Measurements from ENCODE around the gene LIN37.

The LIN37 gene

GRCh38 chr19:35732540-35733179, 15.7 kb upstream of the LIN37 start:
- Histone ChIP-seq H3K9ac (ENCODE audit: low read length) (no peak overlapping the region), H3K36me3 (ENCODE audit: control insufficient read depth, insufficient read depth, low read length) (peaks cover 49% of the 10 kb centered on the region), H3K4me1 (ENCODE audit: control insufficient read depth, insufficient read depth, low read length) (no peaks in the 10 kb centered on the region), H3K4me3 (ENCODE audit: low read length) (no peak overlapping the region), H3K27ac (ENCODE audit: low read depth, low read length) (no peak overlapping the region), H3K27me3 (ENCODE audit: control insufficient read depth, insufficient read depth, low read length) (no peaks in the 10 kb centered on the region)

GRCh38 chr19:35733180-35734125, 14.9 kb upstream of the LIN37 start:
- Histone ChIP-seq H3K36me3 (ENCODE audit: control insufficient read depth, insufficient read depth, low read length) (peaks cover 50% of the 10 kb centered on the region), H3K4me3 (ENCODE audit: low read length) (no peak overlapping the region), H3K27me3 (ENCODE audit: control insufficient read depth, insufficient read depth, low read length) (no peaks in the 10 kb centered on the region), H3K9ac (ENCODE audit: low read length) (no peak overlapping the region), H3K27ac (ENCODE audit: low read depth, low read length) (no peak overlapping the region), H3K4me1 (ENCODE audit: control insufficient read depth, insufficient read depth, low read length) (no peaks in the 10 kb centered on the region)

GRCh38 chr19:35734273-35734672, 14.1 kb upstream of the LIN37 start:
- Histone ChIP-seq H3K4me3 (ENCODE audit: low read length) (no peak overlapping the region), H3K4me1 (ENCODE audit: control insufficient read depth, insufficient read depth, low read length) (no peaks in the 10 kb centered on the region), H3K27ac (ENCODE audit: low read depth, low read length) (no peak overlapping the region), H3K9ac (ENCODE audit: low read length) (no peak overlapping the region), H3K36me3 (ENCODE audit: control insufficient read depth, insufficient read depth, low read length) (peaks cover 48% of the 10 kb centered on the region), H3K27me3 (ENCODE audit: control insufficient read depth, insufficient read depth, low read length) (no peaks in the 10 kb centered on the region)

GRCh38 chr19:35734889-35735288, 13.5 kb upstream of the LIN37 start:
- no peaks in the 10 kb centered on the region for H3K27me3 ChIP-seq (ENCODE audit: control insufficient read depth, insufficient read depth, low read length)
- no peak overlapping the region for H3K9ac ChIP-seq (ENCODE audit: low read length)
- H3K36me3 ChIP-seq (ENCODE audit: control insufficient read depth, insufficient read depth, low read length): peaks cover 45% of the 10 kb centered on the region
- no peaks in the 10 kb centered on the region for H3K4me1 ChIP-seq (ENCODE audit: control insufficient read depth, insufficient read depth, low read length)
- H3K4me3 ChIP-seq (ENCODE audit: low read length): no peak overlapping the region
- H3K27ac ChIP-seq (ENCODE audit: low read depth, low read length): no peak overlapping the region

- H3K27ac ChIP-seq (ENCODE audit: low read depth, low read length): no peak overlapping the region
- no peak overlapping the region for H3K4me3 ChIP-seq (ENCODE audit: low read length)
- H3K9ac ChIP-seq (ENCODE audit: low read length): no peak overlapping the region
- peaks cover 2% of the 10 kb centered on the region for H3K4me1 ChIP-seq (ENCODE audit: control insufficient read depth, insufficient read depth, low read length)
- no peaks in the 10 kb centered on the region for H3K27me3 ChIP-seq (ENCODE audit: control insufficient read depth, insufficient read depth, low read length)
- H3K36me3 ChIP-seq (ENCODE audit: control insufficient read depth, insufficient read depth, low read length): peaks cover 32% of the 10 kb centered on the region
These were observed 11.2 kb upstream of the LIN37 start for GRCh38 chr19:35736913-35737886.

- Histone ChIP-seq H3K36me3 (ENCODE audit: control insufficient read depth, insufficient read depth, low read length) (peaks cover 32% of the 10 kb centered on the region), H3K4me3 (ENCODE audit: low read length) (no peak overlapping the region), H3K27ac (ENCODE audit: low read depth, low read length) (no peak overlapping the region), H3K27me3 (ENCODE audit: control insufficient read depth, insufficient read depth, low read length) (no peaks in the 10 kb centered on the region), H3K4me1 (ENCODE audit: control insufficient read depth, insufficient read depth, low read length) (peaks cover 2% of the 10 kb centered on the region), H3K9ac (ENCODE audit: low read length) (no peak overlapping the region)
These were observed 10.1 kb upstream of the LIN37 start for GRCh38 chr19:35738021-35738886.

GRCh38 chr19:35738887-35739229, 9.5 kb upstream of the LIN37 start:
- Histone ChIP-seq H3K4me1 (ENCODE audit: control insufficient read depth, insufficient read depth, low read length) (peaks cover 2% of the 10 kb centered on the region), H3K4me3 (ENCODE audit: low read length) (no peak overlapping the region), H3K27me3 (ENCODE audit: control insufficient read depth, insufficient read depth, low read length) (no peaks in the 10 kb centered on the region), H3K36me3 (ENCODE audit: control insufficient read depth, insufficient read depth, low read length) (peaks cover 31% of the 10 kb centered on the region), H3K27ac (ENCODE audit: low read depth, low read length) (no peak overlapping the region), H3K9ac (ENCODE audit: low read length) (no peak overlapping the region)

GRCh38 chr19:35739275-35740107, 8.9 kb upstream of the LIN37 start:
- Histone ChIP-seq H3K4me3 (ENCODE audit: low read length) (peak overlapping the region; percentile 67), H3K27ac (ENCODE audit: low read depth, low read length) (no peak overlapping the region), H3K36me3 (ENCODE audit: control insufficient read depth, insufficient read depth, low read length) (peaks cover 27% of the 10 kb centered on the region), H3K4me1 (ENCODE audit: control insufficient read depth, insufficient read depth, low read length) (peaks cover 7% of the 10 kb centered on the region), H3K27me3 (ENCODE audit: control insufficient read depth, insufficient read depth, low read length) (no peaks in the 10 kb centered on the region), H3K9ac (ENCODE audit: low read length) (no peak overlapping the region)

GRCh38 chr19:35740108-35740422, 8.3 kb upstream of the LIN37 start:
- H3K36me3 ChIP-seq (ENCODE audit: control insufficient read depth, insufficient read depth, low read length): peaks cover 22% of the 10 kb centered on the region
- H3K4me1 ChIP-seq (ENCODE audit: control insufficient read depth, insufficient read depth, low read length): peaks cover 8% of the 10 kb centered on the region
- peak overlapping the region; percentile 38 for H3K27ac ChIP-seq (ENCODE audit: low read depth, low read length)
- peak overlapping the region; percentile 67 for H3K4me3 ChIP-seq (ENCODE audit: low read length)
- H3K27me3 ChIP-seq (ENCODE audit: control insufficient read depth, insufficient read depth, low read length): no peaks in the 10 kb centered on the region
- no peak overlapping the region for H3K9ac ChIP-seq (ENCODE audit: low read length)

- peaks cover 8% of the 10 kb centered on the region for H3K4me1 ChIP-seq (ENCODE audit: control insufficient read depth, insufficient read depth, low read length)
- H3K4me3 ChIP-seq (ENCODE audit: low read length): peak overlapping the region; percentile 77
- H3K27me3 ChIP-seq (ENCODE audit: control insufficient read depth, insufficient read depth, low read length): no peaks in the 10 kb centered on the region
- H3K27ac ChIP-seq (ENCODE audit: low read depth, low read length): peak overlapping the region; percentile 59
- peaks cover 19% of the 10 kb centered on the region for H3K36me3 ChIP-seq (ENCODE audit: control insufficient read depth, insufficient read depth, low read length)
- no peak overlapping the region for H3K9ac ChIP-seq (ENCODE audit: low read length)
These were observed 7.8 kb upstream of the LIN37 start for GRCh38 chr19:35740423-35741202.

Data from rectal smooth muscle tissue (tissue), 1 donor.